Neural crest cell (in vitro differentiated cells): ENCODE measurements around the gene ZAR1L. TPM values are rescaled to one million over a fixed set of nuclear protein-coding genes. Genes with fewer than 3 reads are reported as not detected.

ENCODE experiments used
- DNase-seq: peaks from one replicate; pipeline ENCODE4 v3.0.0; 2021; ENCODE audit warnings: low read depth, mixed read lengths, low spot score
- H3K27ac Mint-ChIP-seq: one replicate; pipeline ENCODE4 v1.8.0; 2021; ENCODE audit warnings: mild to moderate bottlenecking, mixed read lengths; ENCODE audit not compliant: unreplicated experiment
- H3K27me3 Mint-ChIP-seq: 2 replicates; pipeline ENCODE4 v1.8.0; 2021; ENCODE audit warnings: low read depth, mild to moderate bottlenecking, mixed read lengths
- H3K36me3 Mint-ChIP-seq: 2 replicates; pipeline ENCODE4 v1.8.0; 2021; ENCODE audit warnings: low read depth, mild to moderate bottlenecking, mixed read lengths
- H3K4me1 Mint-ChIP-seq: 2 replicates; pipeline ENCODE4 v1.8.0; 2021; ENCODE audit warnings: mixed read lengths
- H3K4me3 Mint-ChIP-seq: one replicate; pipeline ENCODE4 v1.8.0; 2021; ENCODE audit warnings: mild to moderate bottlenecking, mixed read lengths
- H3K9me3 Mint-ChIP-seq: 2 replicates; pipeline ENCODE4 v1.8.0; 2021; ENCODE audit warnings: mixed read lengths
- total RNA-seq: library from RNA; stranded (reverse); gene quantifications from 2 replicates; pipeline ENCODE4 v1.2.1, GENCODE V29; 2021
- TF ChIP-seq, protein P1 (sequence below): fragments of 200-600 bp; sonication (generic); conservative IDR thresholded peaks from 2 replicates; pipeline ENCODE4 v1.5.0; 2021; ENCODE audit warnings: antibody characterized with exemption, mild to moderate bottlenecking

Gene ZAR1L
- total RNA-seq, 1 donor from 2014 or later, result 0.26 TPM

DNA sequence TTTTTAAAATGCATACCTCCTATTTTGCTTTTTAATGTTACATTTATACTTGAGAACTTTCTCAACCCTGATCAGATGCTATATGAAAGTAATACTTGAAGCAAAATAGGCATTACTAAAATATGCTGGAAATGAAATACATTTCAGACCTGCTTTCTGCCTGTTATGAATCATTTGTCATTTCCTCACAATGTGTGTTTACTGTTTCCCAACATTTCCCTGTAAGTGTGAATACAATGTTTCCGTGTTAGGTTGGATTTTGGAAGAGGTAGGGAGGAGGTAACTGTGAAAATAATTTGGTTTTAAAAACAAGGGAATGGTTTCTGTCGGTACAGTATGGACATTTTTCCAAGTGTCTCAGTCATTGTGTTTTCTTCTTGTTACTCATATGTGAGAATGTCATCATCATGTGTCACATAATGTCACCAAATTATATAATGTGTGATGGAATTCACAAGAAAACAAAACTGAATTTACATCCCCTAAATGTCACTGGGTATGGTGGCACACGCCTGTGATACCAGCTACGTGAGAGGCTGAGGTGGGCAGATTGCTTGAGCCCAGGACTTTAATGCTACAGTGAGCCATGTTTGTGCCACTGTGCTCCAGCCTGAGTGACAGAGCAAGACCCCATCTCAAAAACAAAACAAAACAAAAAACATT, 43.0 kb downstream of the ZAR1L start:
- Mint-ChIP-seq H3K27ac (no peak overlapping the region), H3K9me3 (no peaks in the 10 kb centered on the region), H3K4me1 (no peaks in the 10 kb centered on the region), H3K36me3 (no peaks in the 10 kb centered on the region), H3K27me3 (no peaks in the 10 kb centered on the region), H3K4me3 (no peak overlapping the region)
- TF ChIP-seq, protein P1, sequence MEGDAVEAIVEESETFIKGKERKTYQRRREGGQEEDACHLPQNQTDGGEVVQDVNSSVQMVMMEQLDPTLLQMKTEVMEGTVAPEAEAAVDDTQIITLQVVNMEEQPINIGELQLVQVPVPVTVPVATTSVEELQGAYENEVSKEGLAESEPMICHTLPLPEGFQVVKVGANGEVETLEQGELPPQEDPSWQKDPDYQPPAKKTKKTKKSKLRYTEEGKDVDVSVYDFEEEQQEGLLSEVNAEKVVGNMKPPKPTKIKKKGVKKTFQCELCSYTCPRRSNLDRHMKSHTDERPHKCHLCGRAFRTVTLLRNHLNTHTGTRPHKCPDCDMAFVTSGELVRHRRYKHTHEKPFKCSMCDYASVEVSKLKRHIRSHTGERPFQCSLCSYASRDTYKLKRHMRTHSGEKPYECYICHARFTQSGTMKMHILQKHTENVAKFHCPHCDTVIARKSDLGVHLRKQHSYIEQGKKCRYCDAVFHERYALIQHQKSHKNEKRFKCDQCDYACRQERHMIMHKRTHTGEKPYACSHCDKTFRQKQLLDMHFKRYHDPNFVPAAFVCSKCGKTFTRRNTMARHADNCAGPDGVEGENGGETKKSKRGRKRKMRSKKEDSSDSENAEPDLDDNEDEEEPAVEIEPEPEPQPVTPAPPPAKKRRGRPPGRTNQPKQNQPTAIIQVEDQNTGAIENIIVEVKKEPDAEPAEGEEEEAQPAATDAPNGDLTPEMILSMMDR, result no peak
- no peak for DNase-seq

- H3K27me3 Mint-ChIP-seq, result no peaks in the 10 kb centered on the region
- no peaks in the 10 kb centered on the region for H3K36me3 Mint-ChIP-seq
- DNase-seq, result no peak
- H3K4me3 Mint-ChIP-seq, result no peak overlapping the region
- peaks cover 13% of the 10 kb centered on the region for H3K4me1 Mint-ChIP-seq
- no peaks in the 10 kb centered on the region for H3K9me3 Mint-ChIP-seq
- H3K27ac Mint-ChIP-seq, result no peak overlapping the region
- TF ChIP-seq, protein P1, result peak; percentile 62
These were observed 47.2 kb downstream of the ZAR1L start for GRCh38 chr13:32267836-32268439.

GRCh38 chr13:32266130-32266529, 49.0 kb downstream of the ZAR1L start:
- no peak overlapping the region for H3K27ac Mint-ChIP-seq
- no peaks in the 10 kb centered on the region for H3K27me3 Mint-ChIP-seq
- H3K4me3 Mint-ChIP-seq, result no peak overlapping the region
- H3K9me3 Mint-ChIP-seq, result no peaks in the 10 kb centered on the region
- no peaks in the 10 kb centered on the region for H3K36me3 Mint-ChIP-seq
- no peak for DNase-seq
- H3K4me1 Mint-ChIP-seq, result peaks cover 25% of the 10 kb centered on the region
- TF ChIP-seq, protein P1, result no peak

DNA sequence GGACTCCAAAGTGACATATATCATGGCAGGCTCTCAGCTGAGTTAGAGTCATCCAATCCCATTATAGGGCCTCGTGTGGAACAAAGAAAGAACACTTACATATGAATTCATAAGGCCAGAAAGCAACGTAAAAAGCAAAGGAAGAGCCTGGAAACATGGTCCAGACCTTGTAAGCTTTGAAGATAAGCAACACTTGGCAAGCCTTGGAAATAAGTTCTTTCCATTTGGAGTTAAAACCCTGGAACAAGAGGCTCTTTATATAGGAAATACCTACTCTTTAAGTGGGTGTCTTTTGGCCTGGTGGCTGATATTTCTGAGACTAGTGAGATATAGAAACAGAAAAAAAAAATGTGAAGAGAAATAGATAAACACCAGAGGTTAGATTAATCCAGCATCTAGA, 49.4 kb downstream of the ZAR1L start:
- no peaks in the 10 kb centered on the region for H3K27me3 Mint-ChIP-seq
- TF ChIP-seq, protein P1, result no peak
- H3K4me3 Mint-ChIP-seq, result no peak overlapping the region
- H3K4me1 Mint-ChIP-seq, result peaks cover 25% of the 10 kb centered on the region
- no peaks in the 10 kb centered on the region for H3K9me3 Mint-ChIP-seq
- no peaks in the 10 kb centered on the region for H3K36me3 Mint-ChIP-seq
- no peak overlapping the region for H3K27ac Mint-ChIP-seq
- no peak for DNase-seq

DNA sequence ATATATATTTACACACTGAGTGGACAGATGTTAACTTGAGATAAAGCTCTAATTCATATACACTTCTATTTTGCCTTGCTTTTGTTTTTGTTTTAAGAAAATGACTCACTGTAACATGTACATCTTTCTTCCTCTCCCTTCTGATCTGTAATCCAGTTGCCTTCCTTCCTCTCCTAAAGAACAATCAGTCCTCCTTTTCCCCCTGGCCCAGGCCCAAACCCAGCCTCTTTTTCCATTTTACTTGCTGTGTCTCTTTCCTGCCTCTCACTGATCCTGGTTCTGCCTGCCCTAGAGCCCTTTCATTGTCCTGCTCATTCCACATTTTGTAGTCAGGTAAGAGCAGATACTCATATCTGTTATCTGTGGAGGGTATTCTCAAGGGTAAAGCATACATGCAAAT, 50.8 kb downstream of the ZAR1L start:
- no peak overlapping the region for H3K4me3 Mint-ChIP-seq
- no peak overlapping the region for H3K27ac Mint-ChIP-seq
- TF ChIP-seq, protein P1, result no peak

More for the DNA sequence above, 50.8 kb downstream of the ZAR1L start:
- Mint-ChIP-seq H3K4me1 (peaks cover 25% of the 10 kb centered on the region), H3K27me3 (no peaks in the 10 kb centered on the region), H3K9me3 (no peaks in the 10 kb centered on the region), H3K36me3 (no peaks in the 10 kb centered on the region)
- DNase-seq, result no peak
